Dendritic cell treated with granulocyte-macrophage colony-stimulating factor and Interleukin-4, amounts not matched to agents 40 ng/mL and 50 ng/mL, for 4 days (primary cell): Measurements from ENCODE around the gene CASP9.

Source experiments
- H3K27ac Mint-ChIP-seq: one replicate; pipeline ENCODE4 v1.8.0; 2022; ENCODE audit warnings: mild to moderate bottlenecking, mixed read lengths
- H3K27me3 Mint-ChIP-seq: one replicate; pipeline ENCODE4 v1.8.0; 2022; ENCODE audit warnings: mild to moderate bottlenecking, mixed read lengths
- H3K36me3 Mint-ChIP-seq: one replicate; pipeline ENCODE4 v1.8.0; 2022; ENCODE audit warnings: low read depth, mixed read lengths
- H3K4me1 Mint-ChIP-seq: one replicate; pipeline ENCODE4 v1.8.0; 2022; ENCODE audit warnings: low read depth, mixed read lengths
- H3K4me3 Mint-ChIP-seq: one replicate; pipeline ENCODE4 v1.8.0; 2022; ENCODE audit warnings: mild to moderate bottlenecking, moderate library complexity, mixed read lengths
- H3K9me3 Mint-ChIP-seq: one replicate; pipeline ENCODE4 v1.8.0; 2022; ENCODE audit warnings: mixed read lengths
- intact Hi-C: fragments of 100-400 bp; cut with micrococcal nuclease; formaldehyde crosslinking; loops from one replicate; pipeline ENCODE4 v1.15.0; 2022

Gene CASP9

GRCh38 chr1:15542388-15543250 lies 18.6 kb upstream of the CASP9 start:
- no peak overlapping the region for H3K4me3 Mint-ChIP-seq
- H3K27me3 Mint-ChIP-seq: no peaks in the 10 kb centered on the region
- peaks cover 90% of the 10 kb centered on the region for H3K36me3 Mint-ChIP-seq
- H3K9me3 Mint-ChIP-seq: no peaks in the 10 kb centered on the region
- no peak overlapping the region for H3K27ac Mint-ChIP-seq
- intact Hi-C loops: no loop called here
- H3K4me1 Mint-ChIP-seq: no peaks in the 10 kb centered on the region

- intact Hi-C loops: no loop called here
- peaks cover 90% of the 10 kb centered on the region for H3K36me3 Mint-ChIP-seq
- H3K27ac Mint-ChIP-seq: no peak overlapping the region
- H3K9me3 Mint-ChIP-seq: no peaks in the 10 kb centered on the region
- no peaks in the 10 kb centered on the region for H3K27me3 Mint-ChIP-seq
- no peak overlapping the region for H3K4me3 Mint-ChIP-seq
- H3K4me1 Mint-ChIP-seq: no peaks in the 10 kb centered on the region
Observed at GRCh38 chr1:15541231-15541792, 17.3 kb upstream of the CASP9 start.

- Mint-ChIP-seq H3K36me3 (peaks cover 90% of the 10 kb centered on the region), H3K4me1 (no peaks in the 10 kb centered on the region), H3K4me3 (no peak overlapping the region), H3K27me3 (no peaks in the 10 kb centered on the region), H3K27ac (no peak overlapping the region), H3K9me3 (no peaks in the 10 kb centered on the region)
- intact Hi-C loops: no loop called here
Observed at GRCh38 chr1:15540186-15540585, 16.2 kb upstream of the CASP9 start.

- Mint-ChIP-seq H3K4me1 (no peaks in the 10 kb centered on the region), H3K9me3 (no peaks in the 10 kb centered on the region), H3K4me3 (no peak overlapping the region), H3K27ac (no peak overlapping the region), H3K27me3 (no peaks in the 10 kb centered on the region), H3K36me3 (peaks cover 91% of the 10 kb centered on the region)
- intact Hi-C loops: no loop called here
Observed at GRCh38 chr1:15538771-15539170, 14.8 kb upstream of the CASP9 start.

GRCh38 chr1:15531682-15532081 lies 7.7 kb upstream of the CASP9 start:
- peaks cover 34% of the 10 kb centered on the region for H3K4me1 Mint-ChIP-seq
- peak overlapping the region; percentile 37 for H3K4me3 Mint-ChIP-seq
- intact Hi-C loops: no loop called here
- H3K9me3 Mint-ChIP-seq: no peaks in the 10 kb centered on the region
- H3K27me3 Mint-ChIP-seq: no peaks in the 10 kb centered on the region
- H3K36me3 Mint-ChIP-seq: peaks cover 42% of the 10 kb centered on the region
- H3K27ac Mint-ChIP-seq: peak overlapping the region; percentile 72

- Mint-ChIP-seq H3K36me3 (peaks cover 35% of the 10 kb centered on the region), H3K4me1 (peaks cover 38% of the 10 kb centered on the region), H3K4me3 (no peak overlapping the region), H3K27me3 (no peaks in the 10 kb centered on the region), H3K9me3 (no peaks in the 10 kb centered on the region), H3K27ac (no peak overlapping the region)
- intact Hi-C loops: no loop called here
Observed at GRCh38 chr1:15531003-15531402, 7.0 kb upstream of the CASP9 start.

- H3K9me3 Mint-ChIP-seq: no peaks in the 10 kb centered on the region
- H3K27me3 Mint-ChIP-seq: no peaks in the 10 kb centered on the region
- intact Hi-C loops: loop anchor here (5.0 to 10.0 kb wide), 2 partner anchors 91 to 158 kb away; partner anchors contain the start of genes DDI2 and PLEKHM2
- peaks cover 53% of the 10 kb centered on the region for H3K4me1 Mint-ChIP-seq
- peak within 1 kb of the TSS; percentile 96 for H3K27ac Mint-ChIP-seq
- H3K4me3 Mint-ChIP-seq: peak within 1 kb of the TSS; percentile 84
- peaks cover 21% of the 10 kb centered on the region for H3K36me3 Mint-ChIP-seq
Observed at GRCh38 chr1:15526490-15527339, 2.7 kb upstream of the CASP9 start, which contains the start of gene DNAJC16. Gene DNAJC16, plus strand, starts transcription at chr1:15526848. Its CDS starts 2,258 bp downstream, at chr1:15529106.

- H3K4me3 Mint-ChIP-seq: peak overlapping the region; percentile 84
- peak overlapping the region; percentile 96 for H3K27ac Mint-ChIP-seq
- H3K36me3 Mint-ChIP-seq: peaks cover 21% of the 10 kb centered on the region
- intact Hi-C loops: loop anchor here (5.0 to 10.0 kb wide), 2 partner anchors 91 to 159 kb away; partner anchors contain the start of genes DDI2 and PLEKHM2
- H3K4me1 Mint-ChIP-seq: peaks cover 53% of the 10 kb centered on the region
- no peaks in the 10 kb centered on the region for H3K27me3 Mint-ChIP-seq
- no peaks in the 10 kb centered on the region for H3K9me3 Mint-ChIP-seq
Observed at GRCh38 chr1:15526021-15526489, 2.0 kb upstream of the CASP9 start.

GRCh38 chr1:15525050-15526020 lies 1.3 kb upstream of the CASP9 start:
- intact Hi-C loops: loop anchor here (5.0 to 10.0 kb wide), 2 partner anchors 92 to 159 kb away; partner anchors contain the start of genes DDI2 and PLEKHM2
- Mint-ChIP-seq H3K27me3 (no peaks in the 10 kb centered on the region), H3K4me3 (peak overlapping the region; percentile 84), H3K36me3 (peaks cover 14% of the 10 kb centered on the region), H3K9me3 (no peaks in the 10 kb centered on the region), H3K4me1 (peaks cover 47% of the 10 kb centered on the region), H3K27ac (peak overlapping the region; percentile 96)

- H3K9me3 Mint-ChIP-seq: no peaks in the 10 kb centered on the region
- peaks cover 10% of the 10 kb centered on the region for H3K36me3 Mint-ChIP-seq
- H3K4me1 Mint-ChIP-seq: peaks cover 48% of the 10 kb centered on the region
- peak overlapping the region; percentile 96 for H3K27ac Mint-ChIP-seq
- H3K27me3 Mint-ChIP-seq: no peaks in the 10 kb centered on the region
- intact Hi-C loops: loop anchor here (5.0 to 10.0 kb wide), 2 partner anchors 93 to 160 kb away; partner anchors contain the start of genes DDI2 and PLEKHM2
- peak overlapping the region; percentile 84 for H3K4me3 Mint-ChIP-seq
Observed at GRCh38 chr1:15524283-15525049, 451 bp upstream of the CASP9 start.

- H3K27ac Mint-ChIP-seq: peak overlapping the region; percentile 96
- intact Hi-C loops: loop anchor here (10.0 kb wide), 1 partner anchor 161 kb away; the partner anchor contains the start of gene PLEKHM2
- peaks cover 14% of the 10 kb centered on the region for H3K36me3 Mint-ChIP-seq
- peak overlapping the region; percentile 84 for H3K4me3 Mint-ChIP-seq
- peaks cover 52% of the 10 kb centered on the region for H3K4me1 Mint-ChIP-seq
- no peaks in the 10 kb centered on the region for H3K27me3 Mint-ChIP-seq
- H3K9me3 Mint-ChIP-seq: no peaks in the 10 kb centered on the region
Observed at GRCh38 chr1:15523104-15524020, 653 bp downstream of the CASP9 start.
